IMR-90 (cell line): Measurements from ENCODE around the gene ACBD7. TPM values are rescaled to one million over a fixed set of nuclear protein-coding genes. Genes with fewer than 3 reads are reported as not detected.

Experiments
- ATAC-seq: fragments of 200-7000 bp; cut with Tn5 transposase; 2 replicates; pipeline ENCODE4 v1.9.1; 2020; ENCODE audit warnings: low read depth, mild to moderate bottlenecking, moderate library complexity
- BruUV-seq: library from RNA; stranded (reverse); fragments of 400-500 nt; replicated peaks from 2 replicates; lab custom pipeline; 2021; lab: Mats Ljungman, UMichigan
- CTCF ChIA-PET: fragments of 300-600 bp; formaldehyde crosslinking; extraction: SDS; loops from one replicate; lab custom pipeline; 2021; ENCODE audit warnings: antibody characterized with exemption; lab: Yijun Ruan, JAX
- POLR2A ChIA-PET: fragments of 300-600 bp; sonication (Branson Sonifier 250); formaldehyde crosslinking; loops from one replicate; lab custom pipeline; 2022; ENCODE audit warnings: antibody characterized with exemption; ENCODE audit not compliant: unreplicated experiment; lab: Charles Lee
- DNase-seq: peaks from one replicate; pipeline ENCODE4 v3.0.0; 2013
- H2AFZ ChIP-seq: replicated peaks from 2 replicates; pipeline ENCODE3; 2013; ENCODE audit warnings: low read length, mild to moderate bottlenecking; ENCODE audit not compliant: poor library complexity
- H2AK5ac ChIP-seq: 2 replicates; pipeline ENCODE4 v1.6.1; 2013; ENCODE audit warnings: low read depth, low read length, inconsistent platforms
- H2AK9ac ChIP-seq: replicated peaks from 2 replicates; pipeline ENCODE3; 2013; ENCODE audit warnings: mild to moderate bottlenecking, low read depth, low read length, moderate library complexity; ENCODE audit not compliant: poor library complexity
- H2BK120ac ChIP-seq: 2 replicates; pipeline ENCODE4 v1.6.1; 2013; ENCODE audit warnings: low read depth, low read length, inconsistent platforms
- H2BK15ac ChIP-seq: 3 replicates; pipeline ENCODE4 v1.6.1; 2013; ENCODE audit warnings: low read depth, low read length, inconsistent platforms
- H2BK20ac ChIP-seq: 2 replicates; pipeline ENCODE4 v1.6.1; 2013; ENCODE audit warnings: low read depth, mild to moderate bottlenecking, inconsistent platforms, low read length, moderate library complexity
- H2BK5ac ChIP-seq: 2 replicates; pipeline ENCODE4 v1.6.1; 2013; ENCODE audit warnings: mild to moderate bottlenecking, low read depth, low read length, inconsistent platforms; ENCODE audit not compliant: poor library complexity, severe bottlenecking
- H3K14ac ChIP-seq: replicated peaks from 2 replicates; pipeline ENCODE4 v1.6.1; 2013; ENCODE audit warnings: low read depth, low read length, inconsistent platforms
- H3K18ac ChIP-seq: 2 replicates; pipeline ENCODE4 v1.6.1; 2013; ENCODE audit warnings: low read depth, low read length, control low read depth
- H3K23ac ChIP-seq: 2 replicates; pipeline ENCODE4 v1.6.1; 2013; ENCODE audit warnings: low read depth, low read length, inconsistent platforms
- H3K27ac ChIP-seq: 2 replicates; pipeline ENCODE4 v1.5.1; 2013; ENCODE audit warnings: mild to moderate bottlenecking, control low read depth, low read length; ENCODE audit not compliant: insufficient read depth
- H3K27me3 ChIP-seq: 2 replicates; pipeline ENCODE4 v1.6.1; 2013; ENCODE audit warnings: low read length; ENCODE audit not compliant: control insufficient read depth, insufficient read depth
- H3K36me3 ChIP-seq: 2 replicates; pipeline ENCODE4 v1.6.1; 2013; ENCODE audit warnings: low read length, mixed read lengths; ENCODE audit not compliant: control insufficient read depth, insufficient read depth
- H3K4ac ChIP-seq: 2 replicates; pipeline ENCODE4 v1.6.1; 2013; ENCODE audit warnings: low read depth, low read length, inconsistent platforms
- H3K4me1 ChIP-seq: 2 replicates; pipeline ENCODE4 v1.6.1; 2013; ENCODE audit warnings: low read length, mixed read lengths; ENCODE audit not compliant: control insufficient read depth, insufficient read depth
- H3K4me2 ChIP-seq: 2 replicates; pipeline ENCODE4 v1.6.1; 2013; ENCODE audit warnings: low read depth, mild to moderate bottlenecking, control low read depth, low read length, moderate library complexity
- H3K4me3 ChIP-seq: 2 replicates; pipeline ENCODE4 v1.5.1; 2013; ENCODE audit warnings: low read depth, mild to moderate bottlenecking, control low read depth, low read length, moderate library complexity; ENCODE audit not compliant: insufficient read depth
- H3K56ac ChIP-seq: 2 replicates; pipeline ENCODE4 v1.6.1; 2013; ENCODE audit warnings: low read length, inconsistent platforms; ENCODE audit not compliant: insufficient read depth; ENCODE audit errors: extremely low read depth
- H3K79me1 ChIP-seq, 2 experiments: 2 replicates each; pipeline ENCODE4 v1.6.1; 2013; ENCODE audit warnings: low read length in 2 of 2, inconsistent platforms in 1 of 2, low read depth in 1 of 2
- H3K9ac ChIP-seq: 2 replicates; pipeline ENCODE4 v1.6.1; 2013; ENCODE audit warnings: low read depth, low read length, control low read depth
- H3K9me1 ChIP-seq: 2 replicates; pipeline ENCODE4 v1.6.1; 2013; ENCODE audit warnings: low read length, inconsistent platforms; ENCODE audit not compliant: insufficient read depth
- H3K9me3 ChIP-seq: 2 replicates; pipeline ENCODE4 v1.6.1; 2013; ENCODE audit warnings: low read length; ENCODE audit not compliant: control insufficient read depth, insufficient read depth
- H4K20me1 ChIP-seq: 2 replicates; pipeline ENCODE4 v1.6.1; 2013; ENCODE audit warnings: low read length, inconsistent platforms; ENCODE audit not compliant: insufficient read depth
- H4K5ac ChIP-seq: 2 replicates; pipeline ENCODE4 v1.6.1; 2013; ENCODE audit warnings: mild to moderate bottlenecking, low read depth, low read length, control low read depth
- H4K8ac ChIP-seq, 2 experiments: 2 replicates each; pipeline ENCODE4 v1.6.1; 2013; ENCODE audit warnings: low read depth in 2 of 2, low read length in 2 of 2, control low read depth in 1 of 2, inconsistent platforms in 1 of 2
- H4K91ac ChIP-seq: 2 replicates; pipeline ENCODE4 v1.6.1; 2013; ENCODE audit warnings: low read depth, low read length, inconsistent platforms; ENCODE audit not compliant: insufficient read depth
- BHLHE40 ChIP-seq: fragments of 150-350 bp; IDR thresholded peaks from 2 replicates; pipeline ENCODE4 v1.6.1; 2016; ENCODE audit warnings: mild to moderate bottlenecking, low read depth, low read length
- CEBPB ChIP-seq: IDR thresholded peaks from 2 replicates; pipeline ENCODE4 v1.6.1; 2012; ENCODE audit warnings: low read depth, low read length, improper control_type of control experiment
- CHD1 ChIP-seq: IDR thresholded peaks from 2 replicates; pipeline ENCODE4 v1.6.1; 2012; ENCODE audit warnings: low read depth, low read length, improper control_type of control experiment
- CTCF ChIP-seq: conservative IDR thresholded peaks from 2 replicates; pipeline ENCODE4 v1.5.1; 2012; ENCODE audit warnings: mild to moderate bottlenecking, low read depth, low read length, improper control_type of control experiment
- ELK1 ChIP-seq: fragments of 150-350 bp; IDR thresholded peaks from 2 replicates; pipeline ENCODE4 v1.6.1; 2016; ENCODE audit warnings: low read depth, mild to moderate bottlenecking, low read length, moderate library complexity, borderline replicate concordance
- FOS ChIP-seq: fragments of 150-350 bp; IDR thresholded peaks from 2 replicates; pipeline ENCODE4 v1.6.1; 2016; ENCODE audit warnings: low read depth, low read length
- MAFK ChIP-seq: IDR thresholded peaks from 2 replicates; pipeline ENCODE4 v1.6.1; 2012; ENCODE audit warnings: low read depth, low read length, improper control_type of control experiment
- MAZ ChIP-seq: IDR thresholded peaks from 2 replicates; pipeline ENCODE4 v1.6.1; 2012; ENCODE audit warnings: low read depth, mild to moderate bottlenecking, low read length, improper control_type of control experiment, moderate library complexity, borderline replicate concordance
- MXI1 ChIP-seq: IDR thresholded peaks from 2 replicates; pipeline ENCODE4 v1.6.1; 2012; ENCODE audit warnings: low read depth, mild to moderate bottlenecking, low read length, moderate library complexity, borderline replicate concordance
- NFE2L2 ChIP-seq: fragments of 150-350 bp; IDR thresholded peaks from 2 replicates; pipeline ENCODE4 v1.6.1; 2016; ENCODE audit warnings: low read depth, mild to moderate bottlenecking, low read length
- POLR2A ChIP-seq: IDR thresholded peaks from 2 replicates; pipeline ENCODE4 v1.6.1; 2012; ENCODE audit warnings: mild to moderate bottlenecking, low read depth, low read length
- RAD21 ChIP-seq: IDR thresholded peaks from 2 replicates; pipeline ENCODE4 v1.6.1; 2012; ENCODE audit warnings: low read length, improper control_type of control experiment
- RCOR1 ChIP-seq: IDR thresholded peaks from 2 replicates; pipeline ENCODE4 v1.6.1; 2012; ENCODE audit warnings: mild to moderate bottlenecking, low read length, improper control_type of control experiment; ENCODE audit not compliant: insufficient replicate concordance
- RFX5 ChIP-seq: IDR thresholded peaks from 2 replicates; pipeline ENCODE4 v1.8.0; 2012; ENCODE audit warnings: low read depth, mild to moderate bottlenecking, low read length, moderate library complexity
- SMC3 ChIP-seq: fragments of 150-350 bp; IDR thresholded peaks from 2 replicates; pipeline ENCODE4 v1.6.1; 2016; ENCODE audit warnings: low read depth, mild to moderate bottlenecking, antibody characterized with exemption, low read length, moderate library complexity
- USF2 ChIP-seq: fragments of 150-350 bp; IDR thresholded peaks from 2 replicates; pipeline ENCODE4 v1.6.1; 2017; ENCODE audit warnings: mild to moderate bottlenecking, antibody characterized with exemption, low read length, low read depth
- WGBS, 2 experiments: methylation state at CpG; one replicate each; pipeline versions ENCODE4 v1.1.5 to v1.1.7; 2013; ENCODE audit warnings: missing lambda C conversion rate in 2 of 2; ENCODE audit not compliant: insufficient read length in 1 of 2; ENCODE audit errors: extremely low coverage in 2 of 2; 5-methylcytosine and 5-hydroxymethylcytosine counted together
- dilution Hi-C: fragments of 300-500 bp; cut with HindIII; formaldehyde crosslinking; loops from one replicate; pipeline ENCODE4 v1.14.3; 2018; ENCODE audit warnings: low sequenced_read_pairs; ENCODE audit not compliant: unreplicated experiment
- in situ Hi-C: fragments of 300-500 bp; cut with MboI; formaldehyde crosslinking; loops from 3 replicates; pipeline ENCODE4 v1.14.3; 2019; ENCODE audit warnings: low sequenced_read_pairs, inconsistent platforms, mixed read lengths
- intact Hi-C: fragments of 100-400 bp; cut with micrococcal nuclease; formaldehyde crosslinking; loops from 2 replicates; pipeline ENCODE4 v1.10.0; 2022
- polyA plus RNA-seq, 3 experiments: library from polyadenylated mRNA; depleted of rRNA; stranded (reverse); fragments of >200 nt; gene quantifications; 2 replicates each; pipeline ENCODE4 v1.2.3, GENCODE V29; 2012; ENCODE audit warnings: low replicate concordance in 1 of 3
- total RNA-seq: library from RNA; depleted of rRNA; stranded (reverse); fragments of >200 nt; gene quantifications from 2 replicates; pipeline ENCODE4 v1.2.3, GENCODE V29; 2012

Gene ACBD7
- total and polyA plus RNA-seq, 2 of the 4 experiments (the other 2 are of a cell fraction): 0.29 to 0.54 TPM

- in situ Hi-C loops: no loop called here
- Histone ChIP-seq H4K91ac (no peak overlapping the region), H3K9me3 (no peaks in the 10 kb centered on the region), H3K4me2 (no peak overlapping the region; the same call in 1 of the 2 replicates), H3K4me3 (no peak overlapping the region), H3K18ac (no peak overlapping the region), H3K36me3 (no peaks in the 10 kb centered on the region), H2BK5ac (no peak overlapping the region), H4K8ac (no peak overlapping the region), H2AFZ (no peak overlapping the region), H3K9ac (no peak overlapping the region), H3K9me1 (0 out of 2 replicates have a peak, but pooled peaks cover 1% of the 10 kb centered on the region), H3K27me3 (no peaks in the 10 kb centered on the region; the same call in 1 of the 2 replicates), H3K4ac (no peak overlapping the region), H3K79me1 (no peaks in the 10 kb centered on the region), H2BK20ac (no peak overlapping the region), H2BK15ac (no peak overlapping the region), H3K27ac (no peak overlapping the region), H3K56ac (no peak overlapping the region), H4K5ac (no peak overlapping the region), H4K20me1 (no peaks in the 10 kb centered on the region), H3K23ac (no peak overlapping the region), H2AK5ac (no peak overlapping the region), H3K4me1 (peaks cover 4% of the 10 kb centered on the region), H2AK9ac (no peak overlapping the region), H3K14ac (no peak overlapping the region), H2BK120ac (no peak overlapping the region)
- ATAC-seq (peak; percentile 81), DNase-seq (peak; percentile 20)
- BruUV-seq: no TSS peak
- intact Hi-C loops: no loop called here
- no peak for TF ChIP-seq MXI1
- no peak for TF ChIP-seq CEBPB
- no peak for TF ChIP-seq CTCF
- TF ChIP-seq POLR2A: no peak
- TF ChIP-seq CHD1: no peak
- no peak for TF ChIP-seq RCOR1
- TF ChIP-seq MAFK: no peak
- TF ChIP-seq ELK1: no peak
- no peak for TF ChIP-seq SMC3
- no peak for TF ChIP-seq NFE2L2
- TF ChIP-seq RFX5: no peak
- TF ChIP-seq FOS: no peak
- TF ChIP-seq RAD21: no peak
- no peak for TF ChIP-seq USF2
- TF ChIP-seq BHLHE40: no peak
- no peak for TF ChIP-seq MAZ
- CTCF ChIA-PET: interaction anchor here (0.9 kb wide), 1 partner anchor 17 kb away, joined by 3 read pairs; no protein-coding TSS in a partner anchor
- POLR2A ChIA-PET: no interaction called here
- WGBS, 2 experiments: 80% methylated on average over 1 of the region's 7 CpGs; no CpG with 5 or more reads in 1 of the 2 experiments
- dilution Hi-C loops: no loop called here
These were observed 36.5 kb downstream of the ACBD7 start for GRCh38 chr10:15052121-15052520.
